Renal cortical epithelial cell (primary cell): ENCODE results near the gene PAPOLG. TPM values are rescaled to one million over a fixed set of nuclear protein-coding genes. Genes with fewer than 3 reads are reported as not detected.
"Not testable (repeated sequence)": the region's sequence is repeated elsewhere in the genome, so short reads cannot be mapped to it uniquely, and the experiment has no call there.

Experiments
- DNase-seq: peaks from one replicate; pipeline ENCODE4 v3.0.0-alpha.2; 2011; ENCODE audit warnings: low read depth
- total RNA-seq: library from RNA; depleted of rRNA; stranded (reverse); fragments of >200 nt; gene quantifications from 2 replicates; pipeline ENCODE4 v1.2.3, GENCODE V29; 2014

The PAPOLG gene
- total RNA-seq, 1 donor from 2014 or later, result 16.9 TPM

DNA sequence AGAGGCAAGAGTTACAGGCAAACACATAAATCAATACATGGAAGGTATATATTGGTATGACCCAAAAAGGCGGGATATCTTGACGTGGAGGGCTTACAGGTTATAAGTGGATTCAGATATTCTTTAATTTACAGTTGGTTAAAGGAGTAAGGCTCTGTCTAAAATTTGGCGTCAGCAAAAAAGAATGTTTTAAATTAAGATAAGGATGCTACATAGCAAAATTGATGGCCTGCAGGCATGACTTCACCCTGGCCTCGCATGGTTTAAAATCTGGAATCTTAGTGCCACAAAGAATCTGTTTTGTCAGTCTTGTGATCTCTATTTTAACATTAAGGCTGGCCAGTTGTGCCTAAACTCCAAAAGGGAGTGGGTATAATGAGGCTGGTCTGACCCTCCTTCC is 66.9 kb downstream of the PAPOLG start:
- no peak for DNase-seq

DNA sequence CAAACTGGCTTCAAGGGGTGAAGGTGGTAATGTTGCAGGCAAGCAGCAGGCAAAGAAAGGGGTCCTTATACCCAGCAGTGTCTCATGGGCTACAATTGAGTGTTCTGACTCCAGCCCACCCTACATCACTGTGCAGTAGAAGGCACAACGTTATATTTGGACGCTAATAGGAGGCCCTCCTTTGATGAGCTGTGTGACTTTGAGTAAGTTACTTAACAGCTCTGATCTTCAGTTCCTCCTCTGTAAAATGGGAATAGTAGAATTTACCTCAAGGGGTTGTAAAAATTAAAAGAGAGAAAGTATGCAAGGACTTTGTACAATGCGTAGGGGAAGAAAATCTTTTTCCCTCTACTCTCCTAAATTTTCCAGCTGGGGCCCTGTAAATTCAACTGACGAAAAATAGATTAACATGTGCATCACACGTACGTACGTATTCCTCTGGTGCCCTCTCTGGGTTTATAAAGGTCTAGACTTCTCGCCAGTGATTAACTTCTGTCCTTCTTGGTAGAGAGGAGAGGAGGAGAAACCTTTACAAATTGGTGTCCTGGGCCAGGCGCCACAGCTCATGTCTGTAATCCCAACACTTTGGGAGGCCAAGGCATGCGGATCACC is 67.7 kb downstream of the PAPOLG start:
- DNase-seq, result no peak

DNA sequence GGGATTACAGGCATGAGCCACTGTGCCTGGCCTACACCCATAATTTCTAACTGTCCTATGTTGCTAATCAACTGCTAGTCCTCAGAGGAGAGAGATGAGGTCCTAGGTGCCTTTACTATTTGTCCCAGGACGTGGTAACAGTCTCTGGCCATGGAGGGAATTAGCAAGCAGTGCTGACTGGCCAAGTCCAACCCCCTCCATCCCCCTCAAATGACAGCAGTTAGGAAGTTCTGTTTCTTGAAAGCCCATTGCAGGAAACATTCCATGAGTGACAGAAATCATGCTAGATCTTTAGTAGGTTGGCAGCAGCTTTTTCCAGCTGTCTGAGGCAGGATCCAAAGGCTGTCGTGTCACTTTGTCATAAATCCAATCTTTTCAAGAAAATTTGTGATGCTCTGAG is 69.6 kb downstream of the PAPOLG start:
- DNase-seq, result no peak

DNA sequence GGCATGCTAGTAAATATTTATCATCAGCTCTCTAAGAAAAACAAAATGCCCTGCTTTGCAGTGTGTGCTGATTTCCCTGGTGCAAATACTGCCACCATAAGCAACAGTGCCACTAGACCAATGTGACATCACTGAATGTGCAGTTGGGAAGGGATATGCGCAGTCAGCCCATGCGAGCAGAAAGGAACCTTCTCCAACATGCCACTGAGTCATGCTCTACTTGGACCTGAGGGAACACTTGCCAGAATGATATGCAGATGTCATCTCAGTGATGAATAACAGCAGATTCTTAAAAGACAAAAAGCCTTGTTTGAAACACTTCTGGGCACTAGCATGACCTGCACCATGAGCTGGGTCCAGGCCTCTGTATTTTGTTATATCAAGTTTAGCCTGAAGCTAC is 70.0 kb downstream of the PAPOLG start:
- DNase-seq, result no peak

DNA sequence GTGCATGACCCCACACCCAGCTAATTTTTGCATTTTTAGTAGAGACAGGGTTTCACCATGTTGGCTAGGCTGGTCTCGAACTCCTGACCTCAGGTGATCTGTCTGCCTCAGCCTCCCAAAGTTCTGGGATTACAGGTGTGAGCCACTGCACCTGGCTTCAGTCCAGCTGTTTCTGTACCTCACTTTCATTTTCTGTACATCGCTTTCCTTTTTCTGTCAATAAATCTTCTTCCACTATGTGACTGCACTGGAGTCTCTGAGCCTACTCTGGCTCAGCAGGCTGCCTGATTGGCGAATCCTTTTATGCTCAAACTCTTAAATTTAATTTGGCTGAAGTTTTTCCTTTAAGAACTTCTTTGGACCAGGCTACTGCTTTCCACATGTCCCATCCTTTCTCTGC is 70.8 kb downstream of the PAPOLG start:
- DNase-seq, result not testable (repeated sequence)

DNA sequence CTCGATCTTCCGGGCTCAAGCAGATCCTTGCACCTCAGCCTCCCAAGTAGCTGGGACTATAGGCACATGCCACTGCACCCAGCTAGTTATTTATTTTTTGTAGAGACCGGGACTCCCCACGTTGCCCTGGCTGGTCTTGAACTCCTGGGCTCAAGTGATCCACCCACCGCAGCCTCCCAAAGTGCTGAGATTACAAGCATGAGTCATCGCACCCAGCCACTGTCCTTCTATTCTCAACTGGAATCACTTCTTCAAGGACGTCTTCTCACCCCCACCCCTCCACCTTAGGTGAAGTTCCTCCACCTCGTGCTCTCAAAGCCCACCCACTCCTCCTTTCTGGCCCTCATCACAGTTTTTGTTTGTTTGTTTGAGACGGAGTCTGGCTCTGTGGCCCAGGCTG is 71.3 kb downstream of the PAPOLG start:
- no peak for DNase-seq

DNA sequence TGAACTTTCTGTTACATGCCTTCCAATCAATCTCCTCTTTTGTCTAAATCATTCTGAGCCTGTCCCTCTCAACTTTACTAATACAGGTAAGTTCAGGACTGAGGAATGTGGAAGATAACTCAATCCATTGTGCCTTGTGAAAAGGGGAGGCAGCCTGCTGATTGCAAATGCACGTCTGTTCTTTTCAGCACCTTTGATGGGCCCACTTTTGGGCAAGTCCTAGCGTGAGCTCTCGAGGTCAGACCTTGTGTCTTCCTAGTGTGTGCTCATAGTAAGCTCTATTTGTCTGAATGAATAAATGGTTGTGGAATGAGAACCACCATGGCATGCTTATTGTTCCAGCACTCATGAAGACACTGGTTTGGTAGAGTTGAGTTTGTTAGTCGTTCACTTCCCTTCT is 74.9 kb downstream of the PAPOLG start:
- DNase-seq, result no peak

DNA sequence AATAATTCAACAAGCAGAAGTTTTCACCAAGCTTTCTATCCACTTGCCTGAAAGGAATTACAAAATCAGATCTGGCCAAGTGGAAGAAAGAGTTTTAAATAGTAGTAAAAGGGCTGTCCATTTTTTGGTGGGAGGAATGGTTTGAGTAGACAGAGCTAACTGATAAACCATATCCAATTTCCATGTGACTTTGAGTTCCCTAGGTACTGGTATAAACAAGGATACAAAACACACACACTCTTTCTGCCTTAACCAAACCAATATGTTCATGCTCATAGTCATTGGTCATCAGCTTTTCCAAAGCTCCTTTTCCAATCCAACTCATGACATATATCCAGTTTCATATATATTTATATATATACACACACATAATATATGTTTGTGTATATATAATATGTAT is 75.9 kb downstream of the PAPOLG start:
- DNase-seq, result no peak

DNA sequence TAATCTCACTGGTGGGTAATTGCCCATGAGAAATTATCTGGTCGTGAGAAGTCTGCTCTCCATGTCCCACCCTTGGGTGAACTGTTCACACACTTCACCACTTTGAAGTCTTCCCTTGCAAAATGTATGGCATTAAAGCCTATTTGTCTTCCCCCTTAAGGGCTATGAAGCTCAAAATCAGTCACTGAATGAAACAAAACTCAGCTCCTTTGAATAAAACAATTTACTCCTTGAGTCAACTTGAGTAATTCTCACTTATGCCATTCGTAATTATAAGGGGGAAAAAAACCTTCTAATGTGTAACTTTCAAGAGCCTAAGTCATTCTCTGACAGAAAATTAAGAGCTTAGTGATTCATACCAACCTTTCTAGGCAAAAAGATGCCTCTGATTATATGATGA is 76.6 kb downstream of the PAPOLG start:
- no peak for DNase-seq

DNA sequence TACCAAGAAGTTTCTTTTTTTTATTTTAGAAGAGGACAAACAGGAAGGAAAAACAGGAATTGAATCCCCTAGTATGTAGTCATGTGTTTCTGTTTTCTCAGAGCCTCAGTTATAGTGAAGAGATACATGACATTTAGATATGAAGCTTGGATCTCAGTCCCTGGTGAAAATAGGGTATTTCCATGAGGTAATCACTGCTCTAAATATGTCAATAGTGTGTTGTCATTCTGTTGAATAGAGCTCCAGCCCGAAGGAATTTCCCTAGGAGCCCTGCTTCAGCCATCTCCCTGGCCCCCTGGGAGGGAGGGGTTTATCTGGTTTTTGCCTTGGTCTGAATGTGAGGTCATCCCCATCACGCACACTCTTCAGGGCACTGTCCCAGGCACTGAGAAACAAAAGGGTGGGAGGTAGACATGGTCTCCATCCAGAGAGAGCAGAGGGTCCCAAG is 78.2 kb downstream of the PAPOLG start:
- no peak for DNase-seq

DNA sequence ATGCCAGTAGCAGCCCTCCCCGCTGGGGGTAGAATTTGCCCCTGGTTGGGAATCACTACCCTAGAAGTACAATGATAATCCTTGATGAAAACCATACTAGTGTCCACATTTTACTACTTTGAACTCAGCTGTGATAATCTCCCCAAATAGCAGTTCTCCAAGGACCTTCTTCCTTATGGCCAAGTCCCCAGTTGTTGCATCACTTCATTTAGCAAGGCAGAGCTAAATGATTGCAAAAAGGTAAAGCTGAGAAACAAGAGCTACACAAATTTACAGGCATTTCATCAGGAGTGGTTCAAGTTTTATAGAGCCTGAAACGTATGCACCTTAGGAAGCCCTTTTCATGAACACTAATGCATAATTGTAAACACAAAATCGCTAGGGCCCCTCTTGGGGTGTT is 80.4 kb downstream of the PAPOLG start:
- no peak for DNase-seq

DNA sequence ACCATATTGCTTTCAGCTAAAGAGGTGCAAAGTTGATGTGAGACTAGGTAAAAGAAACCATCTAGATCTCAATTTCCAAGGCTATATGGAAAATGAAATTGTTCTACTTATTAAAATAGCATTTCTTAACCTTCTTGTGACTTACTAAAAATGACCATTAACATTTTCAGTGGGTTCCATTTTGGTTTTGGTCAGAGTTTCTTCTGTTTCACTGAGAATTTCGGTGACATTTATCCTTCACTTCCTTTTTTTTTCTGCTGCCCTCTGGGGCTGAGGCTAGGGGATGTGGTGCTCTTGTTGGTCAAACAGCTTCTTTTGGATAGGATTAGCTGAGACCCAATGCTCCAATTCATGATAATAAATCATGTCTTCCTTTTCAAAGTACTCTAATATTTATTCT is 81.1 kb downstream of the PAPOLG start:
- DNase-seq, result no peak

DNA sequence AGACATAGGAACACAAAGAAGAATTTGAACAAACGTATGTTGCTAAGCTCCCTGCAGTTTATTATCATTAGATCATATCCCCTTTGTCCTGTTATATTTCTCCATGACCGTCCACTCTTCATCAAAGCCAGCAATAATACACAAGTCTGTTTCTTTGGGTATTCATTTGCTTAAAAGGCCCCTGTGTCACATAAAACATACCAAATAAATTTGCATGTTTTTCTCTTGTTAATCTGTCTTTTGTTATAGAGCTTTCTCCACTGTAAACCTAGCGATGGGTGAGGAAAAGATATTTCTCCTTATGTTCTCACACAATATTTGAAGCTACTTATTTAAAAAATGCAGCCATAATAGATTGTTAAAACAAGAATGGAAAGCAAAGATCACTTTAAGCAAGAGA is 82.4 kb downstream of the PAPOLG start:
- DNase-seq, result no peak

DNA sequence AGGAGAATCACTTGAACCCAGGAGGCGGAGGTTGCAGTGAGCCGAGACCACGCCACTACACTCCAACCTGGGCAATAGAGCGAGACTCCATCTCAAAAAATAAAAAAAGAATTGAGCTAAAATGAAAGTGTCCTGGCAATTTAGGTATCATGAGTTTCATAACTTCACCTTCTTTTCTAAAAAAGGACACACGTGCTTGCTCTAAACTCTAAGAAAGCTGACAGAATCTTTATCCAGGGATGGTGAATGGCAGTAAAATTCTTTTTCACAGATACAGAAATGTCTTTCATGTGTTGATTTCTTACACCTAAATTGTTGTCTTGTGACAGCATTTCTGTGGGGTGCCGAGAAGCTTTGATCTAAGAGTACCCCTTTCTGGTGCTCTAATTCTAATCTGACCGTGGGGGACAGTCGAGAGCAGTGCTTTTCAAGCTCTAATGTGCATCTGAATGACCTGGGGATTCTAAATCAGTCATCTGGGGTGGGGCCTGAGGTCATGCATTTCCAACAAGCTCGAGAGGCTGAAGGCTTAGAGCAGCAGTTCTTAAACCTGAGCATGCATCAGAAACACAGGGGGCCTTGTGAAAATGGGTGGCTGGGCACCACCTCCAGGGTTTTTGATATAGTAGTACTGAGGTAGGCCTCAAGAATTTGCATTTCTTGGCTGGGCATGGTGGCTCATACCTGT is 83.2 kb downstream of the PAPOLG start:
- DNase-seq, result no peak

DNA sequence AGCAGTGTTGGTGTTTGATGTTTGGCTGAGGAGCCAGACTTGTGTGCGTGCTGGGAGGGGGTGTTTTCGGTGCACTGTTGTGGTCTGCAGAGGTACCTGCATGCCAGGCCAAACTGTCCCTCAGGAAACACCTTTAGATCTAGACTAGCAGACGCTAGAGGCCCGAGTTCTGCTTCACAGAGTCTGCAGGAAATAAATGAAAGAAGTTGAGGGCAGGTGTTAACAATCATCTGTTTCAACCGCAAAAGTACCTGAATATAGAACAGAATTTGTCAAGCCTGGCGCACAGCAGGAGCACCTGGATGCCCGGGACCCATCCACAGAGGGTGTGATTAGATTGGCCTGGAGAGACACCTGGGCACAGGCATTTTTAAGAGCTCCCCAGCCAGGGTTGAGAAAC is 84.8 kb downstream of the PAPOLG start:
- DNase-seq, result no peak

DNA sequence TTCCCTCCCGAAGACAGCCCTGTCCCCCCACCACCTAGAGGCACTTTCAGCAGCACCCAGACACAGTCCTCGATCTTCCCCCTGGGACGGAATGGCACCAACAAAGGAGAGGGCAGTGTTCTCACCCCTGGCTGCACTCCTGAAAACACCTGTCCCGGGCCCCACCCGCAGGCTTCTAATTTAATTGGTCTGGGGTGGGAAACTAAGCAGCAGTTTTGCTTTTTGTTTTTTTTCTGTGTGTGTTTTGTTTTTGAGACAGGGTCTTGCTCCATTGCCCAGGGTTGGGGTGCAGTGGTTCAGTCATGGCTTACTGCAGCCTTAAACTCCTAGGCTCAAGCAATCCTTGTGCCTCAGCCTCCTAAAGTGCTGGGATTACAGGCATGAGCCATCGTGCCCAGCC is 86.9 kb downstream of the PAPOLG start:
- DNase-seq, result no peak

DNA sequence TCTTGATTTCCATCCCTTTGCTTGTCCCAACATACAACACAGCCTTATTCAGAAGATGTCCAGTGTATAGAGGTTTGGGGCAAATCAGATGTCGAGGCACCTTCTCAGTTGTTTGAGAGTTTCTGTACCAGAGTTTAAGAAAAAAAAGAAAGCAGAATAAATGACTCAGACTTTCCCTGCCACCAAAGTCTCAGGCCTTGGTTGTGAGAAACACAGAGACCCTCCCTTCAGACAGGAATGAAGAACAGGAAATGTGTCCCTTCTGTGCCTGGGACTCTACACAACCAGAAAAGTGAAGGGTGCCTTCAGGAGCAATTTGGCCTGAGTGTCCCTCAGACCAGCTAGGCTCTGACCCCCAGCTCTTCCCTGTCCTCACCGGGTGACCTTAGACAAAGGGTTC is 88.0 kb downstream of the PAPOLG start:
- no peak for DNase-seq

DNA sequence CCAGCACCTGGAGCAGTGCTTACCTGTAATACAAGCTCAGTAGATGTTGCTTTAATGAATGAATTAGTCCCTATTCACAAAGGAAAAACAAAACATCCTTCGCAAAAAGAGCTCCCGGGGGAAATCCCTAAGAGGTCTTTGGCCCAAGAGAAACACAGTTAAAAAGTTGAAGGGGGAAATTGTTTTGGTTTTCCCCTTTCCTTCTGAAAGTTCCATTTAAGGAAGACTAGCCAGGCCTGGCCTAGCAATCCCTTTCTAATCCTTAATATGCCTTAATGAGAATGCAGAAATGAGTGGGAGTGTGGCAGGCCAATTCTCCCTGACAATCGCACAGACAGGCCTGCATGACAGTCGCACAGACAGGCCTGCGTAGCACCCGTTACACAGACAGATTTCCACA is 91.8 kb downstream of the PAPOLG start:
- DNase-seq, result no peak

Other genes with a start within 250 kb of the PAPOLG start
- gene BCL11A, start 202.6 kb upstream of the PAPOLG start, total RNA-seq, result 0.80 and 1.0 TPM in 2 replicates
- gene REL, start 125.3 kb downstream of the PAPOLG start, total RNA-seq, result 6.9 and 12.4 TPM in 2 replicates